ENCODE measurements around the gene THG1L. TPM values are rescaled to one million over a fixed set of nuclear protein-coding genes. Genes with fewer than 3 reads are reported as not detected.
"Not testable (repeated sequence)": the region's sequence is repeated elsewhere in the genome, so short reads cannot be mapped to it uniquely, and the experiment has no call there.

The THG1L gene
- total RNA-seq, 1 donor from 2014 or later = 8.4 TPM

DNA sequence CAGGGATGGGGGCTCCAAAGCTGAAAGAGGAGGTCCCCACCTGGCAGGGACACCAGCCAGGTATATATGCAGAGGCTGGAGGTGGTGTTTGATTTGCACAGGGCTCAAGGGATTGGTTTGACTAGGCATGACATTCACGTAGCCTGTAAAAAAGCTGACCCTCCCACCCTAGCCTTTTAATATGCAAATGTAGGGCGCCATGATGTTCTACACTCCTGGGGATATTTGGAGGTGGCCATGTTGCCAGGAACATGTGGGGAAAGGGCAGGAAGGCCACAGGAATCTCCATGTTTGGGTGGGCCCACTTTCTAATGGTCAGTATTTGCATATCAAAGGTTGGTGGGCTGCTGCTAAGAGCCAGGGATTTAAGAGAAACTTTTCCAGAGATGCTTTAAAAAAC, 12.0 kb upstream of the THG1L start:
- TF ChIP-seq, protein P1, sequence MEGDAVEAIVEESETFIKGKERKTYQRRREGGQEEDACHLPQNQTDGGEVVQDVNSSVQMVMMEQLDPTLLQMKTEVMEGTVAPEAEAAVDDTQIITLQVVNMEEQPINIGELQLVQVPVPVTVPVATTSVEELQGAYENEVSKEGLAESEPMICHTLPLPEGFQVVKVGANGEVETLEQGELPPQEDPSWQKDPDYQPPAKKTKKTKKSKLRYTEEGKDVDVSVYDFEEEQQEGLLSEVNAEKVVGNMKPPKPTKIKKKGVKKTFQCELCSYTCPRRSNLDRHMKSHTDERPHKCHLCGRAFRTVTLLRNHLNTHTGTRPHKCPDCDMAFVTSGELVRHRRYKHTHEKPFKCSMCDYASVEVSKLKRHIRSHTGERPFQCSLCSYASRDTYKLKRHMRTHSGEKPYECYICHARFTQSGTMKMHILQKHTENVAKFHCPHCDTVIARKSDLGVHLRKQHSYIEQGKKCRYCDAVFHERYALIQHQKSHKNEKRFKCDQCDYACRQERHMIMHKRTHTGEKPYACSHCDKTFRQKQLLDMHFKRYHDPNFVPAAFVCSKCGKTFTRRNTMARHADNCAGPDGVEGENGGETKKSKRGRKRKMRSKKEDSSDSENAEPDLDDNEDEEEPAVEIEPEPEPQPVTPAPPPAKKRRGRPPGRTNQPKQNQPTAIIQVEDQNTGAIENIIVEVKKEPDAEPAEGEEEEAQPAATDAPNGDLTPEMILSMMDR (IDR thresholded peaks at IDR 0.05) = no peak
- peaks cover 7% of the 10 kb centered on the region for H3K4me1 ChIP-seq
- H3K27ac ChIP-seq = no peak overlapping the region
- intact Hi-C loops (cut with DNase I) = loop anchor here (5.0 kb wide), 1 partner anchor 287 kb away; no protein-coding TSS in a partner anchor
- no peak for DNase-seq
- no peaks in the 10 kb centered on the region for H3K27me3 ChIP-seq
- no peak for ATAC-seq
- H3K4me3 ChIP-seq = no peak overlapping the region
- H3K36me3 ChIP-seq = no peaks in the 10 kb centered on the region
- H3K9me3 ChIP-seq = no peaks in the 10 kb centered on the region

DNA sequence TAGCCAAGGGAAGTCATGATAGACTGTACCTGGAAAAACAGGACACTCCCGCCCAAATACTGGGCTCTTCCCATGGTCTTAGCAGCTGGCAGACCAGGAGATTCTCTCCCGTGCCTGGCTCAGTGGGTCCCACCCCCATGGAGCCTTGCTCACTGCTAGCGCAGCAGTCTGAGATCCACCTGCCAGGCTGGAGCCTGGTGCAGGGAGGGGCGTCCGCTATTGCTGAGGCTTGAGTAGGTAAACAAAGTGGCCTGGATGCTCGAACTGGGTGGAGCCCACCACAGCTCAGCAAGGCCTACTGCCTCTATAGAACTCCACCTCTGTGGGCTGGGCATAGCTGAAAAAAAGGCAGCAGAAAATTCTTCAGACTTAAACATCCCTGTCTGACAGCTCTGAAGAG, 10.1 kb upstream of the THG1L start:
- no peak for DNase-seq
- H3K4me3 ChIP-seq = no peak overlapping the region
- peaks cover 7% of the 10 kb centered on the region for H3K4me1 ChIP-seq
- no peaks in the 10 kb centered on the region for H3K27me3 ChIP-seq
- no peak overlapping the region for H3K27ac ChIP-seq
- intact Hi-C loops (cut with DNase I) = no loop called here
- H3K36me3 ChIP-seq = no peaks in the 10 kb centered on the region
- TF ChIP-seq, protein P1 (IDR thresholded peaks at IDR 0.05) = no peak
- no peaks in the 10 kb centered on the region for H3K9me3 ChIP-seq
- no peak for ATAC-seq

DNA sequence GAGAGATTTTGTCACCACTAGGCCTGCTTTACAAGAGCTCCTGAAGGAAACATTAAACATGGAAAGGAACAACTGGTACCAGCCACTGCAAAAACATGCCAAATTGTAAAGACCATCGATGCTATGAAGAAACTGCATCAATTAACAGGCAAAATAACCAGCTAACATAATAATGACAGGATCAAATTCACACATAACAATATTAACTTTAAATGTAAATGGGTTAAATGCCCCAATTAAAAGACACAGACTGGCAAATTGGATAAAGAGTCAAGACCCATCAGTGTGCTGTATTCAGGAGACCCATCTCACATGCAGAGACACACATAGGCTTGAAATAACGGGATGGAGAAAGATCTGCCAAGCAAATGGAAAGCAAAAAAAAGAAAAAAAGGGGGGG, 8.3 kb upstream of the THG1L start:
- H3K4me3 ChIP-seq; DNase-seq; H3K9me3 ChIP-seq; H3K36me3 ChIP-seq; H3K27me3 ChIP-seq; H3K4me1 ChIP-seq; H3K27ac ChIP-seq; intact Hi-C loops (cut with DNase I); ATAC-seq: not testable (repeated sequence)

DNA sequence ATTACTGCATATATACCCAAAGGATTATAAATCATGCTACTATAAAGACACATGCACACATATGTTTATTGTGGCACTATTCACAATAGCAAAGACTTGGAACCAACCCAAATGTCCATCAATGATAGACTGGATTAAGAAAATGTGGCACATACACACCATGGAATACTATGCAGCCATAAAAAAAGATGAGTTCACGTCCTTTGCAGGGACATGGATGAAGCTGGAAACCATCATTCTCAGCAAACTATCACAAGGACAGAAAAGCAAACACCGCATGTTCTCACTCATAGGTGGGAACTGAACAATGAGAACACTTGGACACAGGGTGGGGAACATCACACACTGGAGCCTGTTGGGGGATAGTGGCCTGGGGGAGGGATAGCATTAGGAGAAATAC, 4.6 kb upstream of the THG1L start:
- H3K9me3 ChIP-seq; H3K36me3 ChIP-seq; H3K4me3 ChIP-seq; H3K27ac ChIP-seq; H3K4me1 ChIP-seq; DNase-seq; H3K27me3 ChIP-seq; intact Hi-C loops (cut with DNase I); ATAC-seq: not testable (repeated sequence)

DNA sequence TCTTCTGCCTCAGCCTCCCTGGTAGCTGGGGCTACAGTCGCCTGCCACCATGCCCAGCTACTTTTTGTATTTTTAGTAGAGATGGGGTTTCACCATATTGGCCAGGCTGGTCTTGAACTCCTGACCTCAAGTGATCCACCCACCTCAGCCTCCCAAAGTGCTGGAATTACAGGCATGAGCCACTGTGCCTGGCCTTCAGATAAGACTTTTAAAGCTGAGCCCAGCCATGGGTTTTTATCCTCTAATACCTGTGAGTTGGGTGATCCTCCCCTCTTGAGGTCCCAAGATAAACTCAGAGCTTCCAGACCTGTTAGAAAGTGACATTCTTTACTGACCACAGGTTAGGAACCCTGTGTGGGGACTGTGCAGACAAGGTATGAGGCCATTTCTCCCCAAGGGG, 3.4 kb upstream of the THG1L start:
- H3K4me3 ChIP-seq; H3K27me3 ChIP-seq; intact Hi-C loops (cut with DNase I); H3K9me3 ChIP-seq; DNase-seq; ATAC-seq; H3K36me3 ChIP-seq; H3K27ac ChIP-seq; H3K4me1 ChIP-seq: not testable (repeated sequence)

DNA sequence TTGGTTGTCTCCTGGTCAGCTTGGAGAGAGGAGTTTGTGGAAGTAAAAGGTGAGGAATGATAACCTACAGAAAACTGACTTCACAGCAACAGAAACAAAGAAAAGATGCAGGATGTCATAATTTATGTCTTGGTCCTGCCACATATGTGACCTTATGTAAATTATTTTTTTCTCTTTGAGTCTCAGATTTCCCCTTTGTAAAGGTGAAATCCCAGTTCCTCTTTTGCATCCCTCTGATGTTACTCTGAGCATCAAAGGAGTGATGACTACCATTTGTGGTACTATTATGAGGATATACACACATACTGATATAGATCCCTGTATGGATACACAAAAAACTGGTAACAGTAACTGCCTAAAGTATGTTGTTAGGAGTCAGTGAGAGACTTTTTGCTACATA, 1.4 kb upstream of the THG1L start:
- ATAC-seq = no peak

DNA sequence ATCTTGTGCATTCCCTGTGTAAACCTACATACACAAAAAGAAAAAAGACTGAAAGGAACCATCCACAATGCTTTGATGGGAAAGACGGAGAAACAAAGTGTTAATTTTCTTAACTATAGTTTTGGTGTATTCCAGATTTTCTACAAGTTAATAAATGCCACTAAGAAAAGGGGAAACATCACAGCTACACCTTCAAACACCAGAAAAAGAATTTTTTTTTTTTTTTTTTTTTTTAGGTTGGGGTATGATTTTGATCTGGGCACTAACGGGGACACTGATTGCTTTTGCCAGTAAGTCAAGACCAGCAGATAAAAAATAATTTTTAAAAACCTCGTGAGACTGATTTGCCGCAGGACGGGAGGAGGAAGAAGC, 334 bp upstream of the THG1L start:
- Histone ChIP-seq H3K27me3 (no peaks in the 10 kb centered on the region), H3K9me3 (no peaks in the 10 kb centered on the region), H3K4me3 (peak overlapping the region; percentile 76), H3K4me1 (peaks cover 7% of the 10 kb centered on the region), H3K36me3 (peaks cover 34% of the 10 kb centered on the region), H3K27ac (peak overlapping the region; percentile 92)
- intact Hi-C loops (cut with DNase I) = no loop called here
- no peak for DNase-seq
- TF ChIP-seq, protein P1 (IDR thresholded peaks at IDR 0.05) = no peak
- no peak for ATAC-seq

More for the DNA sequence above, 1.4 kb upstream of the THG1L start:
- H3K27ac ChIP-seq = no peak overlapping the region
- no peak for DNase-seq
- TF ChIP-seq, protein P1 (IDR thresholded peaks at IDR 0.05) = no peak
- no peak overlapping the region for H3K4me3 ChIP-seq
- H3K4me1 ChIP-seq = peaks cover 7% of the 10 kb centered on the region
- peaks cover 23% of the 10 kb centered on the region for H3K36me3 ChIP-seq
- intact Hi-C loops (cut with DNase I) = no loop called here
- H3K9me3 ChIP-seq = no peaks in the 10 kb centered on the region
- H3K27me3 ChIP-seq = no peaks in the 10 kb centered on the region
